T47D (cell line): ENCODE measurements around the gene ZDHHC17.

Experiments
- DNase-seq, 2 experiments: peaks; one replicate each; pipeline versions ENCODE4 v3.0.0 to v3.0.0-alpha.2; 2011 to 2012; ENCODE audit warnings: low read depth in 1 of 2, low spot score in 1 of 2
- JUND ChIP-seq: IDR thresholded peaks from 2 replicates; pipeline ENCODE4 v1.6.1; 2012; ENCODE audit warnings: low read depth
- in situ Hi-C: cut with HindIII; loops from 2 replicates; pipeline ENCODE4 v1.10.0; 2016; ENCODE audit warnings: low sequenced_read_pairs, low pct_unique_long_range_greater_than_20kb

Gene ZDHHC17

GRCh38 chr12:76895796-76896195 is 131.9 kb downstream of the ZDHHC17 start:
- in situ Hi-C loops = no loop called here
- no peak for TF ChIP-seq JUND
- no peak for DNase-seq

- DNase-seq = no peak
- in situ Hi-C loops = no loop called here
- TF ChIP-seq JUND = no peak
Observed at GRCh38 chr12:76896274-76896673, 132.4 kb downstream of the ZDHHC17 start.

GRCh38 chr12:76898442-76898841 is 134.5 kb downstream of the ZDHHC17 start:
- no peak for TF ChIP-seq JUND
- no peak for DNase-seq
- in situ Hi-C loops = no loop called here

GRCh38 chr12:76899522-76899921 is 135.6 kb downstream of the ZDHHC17 start:
- in situ Hi-C loops = no loop called here
- TF ChIP-seq JUND = no peak
- no peak for DNase-seq

- TF ChIP-seq JUND = no peak
- in situ Hi-C loops = no loop called here
- DNase-seq = no peak
Observed at GRCh38 chr12:76901628-76902380, 137.9 kb downstream of the ZDHHC17 start.
